ENCODE results near the gene ADAM17.

Gene ADAM17

DNA sequence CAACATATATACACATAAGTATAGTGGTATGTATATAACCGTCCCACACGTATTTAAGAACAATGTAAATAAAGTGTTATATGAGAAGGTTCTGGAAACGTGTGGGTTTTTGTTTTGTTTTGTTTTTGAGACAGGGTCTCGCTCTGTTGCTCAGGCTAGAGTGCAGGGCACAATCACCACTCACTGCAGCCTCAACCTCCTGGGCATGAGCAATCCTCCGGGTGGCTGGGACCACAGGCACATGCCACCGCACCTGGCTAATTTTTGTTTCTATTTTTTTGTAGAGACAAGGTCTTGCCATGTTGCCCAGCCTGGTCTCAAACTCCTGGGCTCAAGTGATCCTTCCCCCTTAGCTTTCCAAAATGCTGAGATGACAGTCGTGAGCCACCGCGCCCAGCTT is 6.2 kb downstream of the ADAM17 start:
- Mint-ChIP-seq H3K27me3 (no peaks in the 10 kb centered on the region), H3K4me1 (peaks cover 79% of the 10 kb centered on the region), H3K36me3 (ENCODE audit: low read depth) (no peaks in the 10 kb centered on the region), H3K27ac (peak overlapping the region; percentile 37), H3K9me3 (no peaks in the 10 kb centered on the region), H3K4me3 (no peak overlapping the region)
- ATAC-seq (no peak), DNase-seq (no peak)

- H3K27ac Mint-ChIP-seq, result peak overlapping the region; percentile 81
- no peaks in the 10 kb centered on the region for H3K27me3 Mint-ChIP-seq
- H3K9me3 Mint-ChIP-seq, result no peaks in the 10 kb centered on the region
- ATAC-seq (peak; percentile 76), DNase-seq (no peak)
- H3K4me1 Mint-ChIP-seq, result peaks cover 76% of the 10 kb centered on the region
- H3K4me3 Mint-ChIP-seq, result peak overlapping the region; percentile 61
- no peaks in the 10 kb centered on the region for H3K36me3 Mint-ChIP-seq (ENCODE audit: low read depth)
Observed at GRCh38 chr2:9548506-9548905, 7.1 kb downstream of the ADAM17 start.

DNA sequence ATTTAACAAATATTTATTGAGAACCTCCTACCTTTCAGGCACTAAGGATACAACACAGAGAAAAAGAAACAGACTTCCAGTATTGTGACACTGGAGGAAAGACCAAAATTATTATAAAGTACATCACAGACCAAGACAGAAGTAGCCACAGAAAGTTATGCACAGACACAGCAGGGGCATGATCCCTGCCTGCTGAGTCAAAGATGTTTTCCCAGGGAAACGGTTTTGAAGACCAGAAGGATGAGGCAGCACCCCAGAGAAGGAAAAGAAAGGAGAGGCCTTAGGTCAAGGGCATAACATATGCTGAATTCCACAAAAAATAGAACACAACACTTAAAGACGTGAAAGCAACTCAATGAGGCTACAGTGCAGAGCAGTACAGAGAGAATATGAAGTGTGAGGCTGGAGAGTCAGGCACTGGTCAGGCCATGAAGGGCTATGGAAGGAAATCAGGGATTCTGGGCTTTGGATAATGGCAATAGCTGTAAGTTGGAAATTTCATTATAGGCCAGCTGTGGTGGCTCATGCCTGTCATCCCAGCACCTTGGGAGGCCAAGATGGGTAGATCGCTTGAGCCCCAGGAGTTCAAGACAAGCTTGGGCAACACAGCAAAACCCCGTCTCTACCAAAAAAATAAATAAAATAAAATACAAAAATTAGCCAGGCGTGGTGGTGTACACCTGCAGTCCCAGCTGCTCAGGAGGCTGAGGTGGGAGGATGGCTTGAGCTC is 8.2 kb downstream of the ADAM17 start:
- Mint-ChIP-seq H3K27ac (peak overlapping the region; percentile 41), H3K4me1 (peaks cover 69% of the 10 kb centered on the region), H3K36me3 (ENCODE audit: low read depth) (peaks cover 2% of the 10 kb centered on the region), H3K4me3 (peak overlapping the region; percentile 61), H3K27me3 (no peaks in the 10 kb centered on the region), H3K9me3 (no peaks in the 10 kb centered on the region)
- no peak for ATAC-seq
- DNase-seq, result no peak

DNA sequence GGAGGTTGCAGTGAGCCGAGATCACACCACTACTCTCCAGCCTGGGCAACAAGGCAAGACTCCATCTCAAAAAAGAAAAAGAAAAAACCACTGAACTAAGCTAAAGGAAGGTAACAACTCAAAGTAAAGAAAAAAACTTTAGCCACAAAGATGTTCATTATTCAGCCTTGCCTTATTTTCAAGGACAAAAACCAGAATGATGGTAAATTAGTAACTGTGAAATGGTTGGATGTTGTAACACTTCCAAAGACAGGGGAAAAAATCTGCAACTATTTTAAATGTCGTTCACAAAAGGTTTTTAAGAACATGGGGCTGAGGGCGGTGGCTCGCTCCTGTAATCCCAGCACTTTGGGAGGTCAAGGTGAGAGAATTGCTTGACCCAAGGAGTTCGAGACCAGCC is 10.1 kb downstream of the ADAM17 start:
- Mint-ChIP-seq H3K4me1 (peaks cover 54% of the 10 kb centered on the region), H3K9me3 (no peaks in the 10 kb centered on the region), H3K27ac (no peak overlapping the region), H3K36me3 (ENCODE audit: low read depth) (peaks cover 4% of the 10 kb centered on the region), H3K4me3 (no peak overlapping the region), H3K27me3 (no peaks in the 10 kb centered on the region)
- ATAC-seq (no peak), DNase-seq (no peak)

DNA sequence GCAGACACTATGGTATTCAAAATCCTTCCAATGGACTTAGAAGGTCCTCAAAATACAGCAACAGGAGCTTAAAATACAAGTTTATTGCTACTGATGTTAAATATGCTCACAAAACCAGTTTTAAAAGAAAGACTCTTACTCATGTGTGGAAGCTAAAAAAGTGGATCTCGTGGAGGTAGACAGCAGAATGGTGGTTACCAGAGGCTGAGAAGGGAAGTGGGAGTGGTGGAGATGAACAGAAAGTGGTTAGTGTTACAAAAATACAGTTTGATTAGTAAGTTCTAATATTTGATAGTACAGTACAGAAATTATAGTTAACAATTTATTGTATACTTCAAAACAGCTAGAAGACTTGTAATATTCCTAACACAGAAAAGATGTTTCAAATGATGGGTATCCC is 12.1 kb downstream of the ADAM17 start:
- H3K36me3 Mint-ChIP-seq (ENCODE audit: low read depth), result peaks cover 7% of the 10 kb centered on the region
- H3K27me3 Mint-ChIP-seq, result no peaks in the 10 kb centered on the region
- peaks cover 50% of the 10 kb centered on the region for H3K4me1 Mint-ChIP-seq
- DNase-seq (no peak), ATAC-seq (no peak)
- H3K4me3 Mint-ChIP-seq, result no peak overlapping the region
- no peaks in the 10 kb centered on the region for H3K9me3 Mint-ChIP-seq
- H3K27ac Mint-ChIP-seq, result no peak overlapping the region

- Mint-ChIP-seq H3K9me3 (no peaks in the 10 kb centered on the region), H3K4me3 (no peak overlapping the region), H3K4me1 (peaks cover 38% of the 10 kb centered on the region), H3K36me3 (ENCODE audit: low read depth) (peaks cover 13% of the 10 kb centered on the region), H3K27me3 (no peaks in the 10 kb centered on the region), H3K27ac (no peak overlapping the region)
- ATAC-seq (no peak), DNase-seq (no peak)
Observed at GRCh38 chr2:9539531-9539930, 16.1 kb downstream of the ADAM17 start.

DNA sequence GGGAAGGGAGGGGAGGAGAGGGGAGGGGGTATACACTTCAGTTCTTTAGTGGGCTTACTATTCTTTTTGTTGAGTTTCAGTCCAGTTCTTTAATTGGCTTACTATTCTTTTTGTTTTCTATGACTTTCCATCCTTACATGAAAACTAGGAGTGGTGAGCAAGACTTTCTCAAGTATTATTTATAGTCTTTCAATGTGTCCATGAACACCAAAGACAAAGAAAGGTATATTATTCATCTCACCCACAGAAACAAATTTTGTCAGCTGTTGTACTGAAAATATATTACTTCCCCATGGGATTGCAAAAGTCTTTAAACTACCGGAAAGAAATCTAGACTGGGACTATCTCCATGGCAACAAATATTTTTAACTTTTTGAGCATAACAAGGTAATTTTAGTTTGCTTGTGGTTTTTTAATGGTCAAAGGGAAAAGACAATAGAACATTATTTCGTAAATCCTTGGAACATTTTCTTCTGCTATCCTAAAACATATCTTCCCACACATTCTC is 17.6 kb downstream of the ADAM17 start:
- H3K4me1 Mint-ChIP-seq, result peaks cover 30% of the 10 kb centered on the region
- no peak overlapping the region for H3K27ac Mint-ChIP-seq
- no peaks in the 10 kb centered on the region for H3K27me3 Mint-ChIP-seq
- H3K36me3 Mint-ChIP-seq (ENCODE audit: low read depth), result peaks cover 17% of the 10 kb centered on the region
- H3K4me3 Mint-ChIP-seq, result no peak overlapping the region
- ATAC-seq (no peak), DNase-seq (no peak)
- no peaks in the 10 kb centered on the region for H3K9me3 Mint-ChIP-seq

GRCh38 chr2:9536504-9536903 is 19.1 kb downstream of the ADAM17 start:
- Mint-ChIP-seq H3K4me3 (no peak overlapping the region), H3K27ac (peak overlapping the region; percentile 24), H3K4me1 (peaks cover 30% of the 10 kb centered on the region), H3K36me3 (ENCODE audit: low read depth) (peaks cover 17% of the 10 kb centered on the region), H3K9me3 (no peaks in the 10 kb centered on the region), H3K27me3 (no peaks in the 10 kb centered on the region)
- ATAC-seq (no peak), DNase-seq (no peak)

- H3K9me3 Mint-ChIP-seq, result no peaks in the 10 kb centered on the region
- H3K27ac Mint-ChIP-seq, result no peak overlapping the region
- peaks cover 19% of the 10 kb centered on the region for H3K36me3 Mint-ChIP-seq (ENCODE audit: low read depth)
- no peaks in the 10 kb centered on the region for H3K27me3 Mint-ChIP-seq
- peaks cover 30% of the 10 kb centered on the region for H3K4me1 Mint-ChIP-seq
- ATAC-seq (no peak), DNase-seq (no peak)
- H3K4me3 Mint-ChIP-seq, result no peak overlapping the region
Observed at GRCh38 chr2:9535177-9535576, 20.5 kb downstream of the ADAM17 start.

GRCh38 chr2:9533663-9534062 is 22.0 kb downstream of the ADAM17 start:
- no peak overlapping the region for H3K27ac Mint-ChIP-seq
- H3K9me3 Mint-ChIP-seq, result no peaks in the 10 kb centered on the region

GRCh38 chr2:9532421-9532820 is 23.2 kb downstream of the ADAM17 start:
- H3K9me3 Mint-ChIP-seq, result no peaks in the 10 kb centered on the region
- no peak overlapping the region for H3K27ac Mint-ChIP-seq
- no peak overlapping the region for H3K4me3 Mint-ChIP-seq
- H3K4me1 Mint-ChIP-seq, result peaks cover 13% of the 10 kb centered on the region
- DNase-seq, result no peak
- H3K36me3 Mint-ChIP-seq (ENCODE audit: low read depth), result peaks cover 19% of the 10 kb centered on the region
- no peaks in the 10 kb centered on the region for H3K27me3 Mint-ChIP-seq
- ATAC-seq, result no peak

More at GRCh38 chr2:9533663-9534062, 22.0 kb downstream of the ADAM17 start:
- H3K4me1 Mint-ChIP-seq, result peaks cover 22% of the 10 kb centered on the region
- ATAC-seq, result no peak
- H3K27me3 Mint-ChIP-seq, result no peaks in the 10 kb centered on the region
- peaks cover 17% of the 10 kb centered on the region for H3K36me3 Mint-ChIP-seq (ENCODE audit: low read depth)
- DNase-seq, result no peak
- no peak overlapping the region for H3K4me3 Mint-ChIP-seq

DNA sequence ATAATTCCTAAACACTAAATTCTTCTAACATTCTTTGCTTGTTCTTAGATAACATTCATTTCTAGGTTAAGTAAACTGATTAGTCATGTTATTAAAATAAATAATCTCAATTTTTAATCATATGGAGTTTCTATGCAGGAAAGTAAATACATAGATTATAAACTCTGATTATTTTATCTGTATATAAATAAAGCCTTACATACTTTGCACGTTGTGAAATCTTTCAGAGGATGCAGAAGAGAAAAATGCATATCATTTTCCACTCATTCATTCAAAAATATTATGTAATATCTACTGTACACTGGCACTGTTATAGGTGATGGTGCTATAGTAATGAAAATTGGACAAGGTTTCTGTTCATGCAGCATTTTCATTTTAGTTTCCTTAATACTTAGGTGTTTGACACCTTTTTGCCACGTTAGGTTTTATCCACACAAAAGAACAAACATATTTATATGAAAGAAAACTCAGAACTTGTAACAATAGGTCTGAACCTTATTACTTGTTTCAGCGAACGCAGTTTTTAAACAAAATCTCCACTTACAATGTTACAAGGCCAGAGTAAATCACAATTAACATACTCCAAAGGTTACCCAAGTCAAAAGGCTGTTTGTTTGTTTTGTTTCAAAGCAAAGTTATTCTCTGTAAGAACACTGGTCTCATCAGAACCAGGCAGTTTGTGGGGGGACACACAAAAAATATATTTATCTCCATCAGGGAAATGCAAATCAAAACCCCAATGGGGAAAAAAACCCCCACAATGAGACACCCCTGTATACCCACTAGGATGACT is 27.4 kb downstream of the ADAM17 start:
- H3K36me3 Mint-ChIP-seq (ENCODE audit: low read depth), result peaks cover 29% of the 10 kb centered on the region
- H3K9me3 Mint-ChIP-seq, result no peaks in the 10 kb centered on the region
- no peaks in the 10 kb centered on the region for H3K27me3 Mint-ChIP-seq
- no peak overlapping the region for H3K4me3 Mint-ChIP-seq
- no peaks in the 10 kb centered on the region for H3K4me1 Mint-ChIP-seq
- no peak overlapping the region for H3K27ac Mint-ChIP-seq
- no peak for ATAC-seq
- no peak for DNase-seq

GRCh38 chr2:9525266-9525665 is 30.4 kb downstream of the ADAM17 start:
- Mint-ChIP-seq H3K9me3 (no peaks in the 10 kb centered on the region), H3K4me3 (no peak overlapping the region), H3K27ac (no peak overlapping the region), H3K27me3 (no peaks in the 10 kb centered on the region), H3K4me1 (no peaks in the 10 kb centered on the region), H3K36me3 (ENCODE audit: low read depth) (peaks cover 37% of the 10 kb centered on the region)
- no peak for DNase-seq
- no peak for ATAC-seq

GRCh38 chr2:9524291-9524690 is 31.3 kb downstream of the ADAM17 start:
- peaks cover 43% of the 10 kb centered on the region for H3K36me3 Mint-ChIP-seq (ENCODE audit: low read depth)

DNA sequence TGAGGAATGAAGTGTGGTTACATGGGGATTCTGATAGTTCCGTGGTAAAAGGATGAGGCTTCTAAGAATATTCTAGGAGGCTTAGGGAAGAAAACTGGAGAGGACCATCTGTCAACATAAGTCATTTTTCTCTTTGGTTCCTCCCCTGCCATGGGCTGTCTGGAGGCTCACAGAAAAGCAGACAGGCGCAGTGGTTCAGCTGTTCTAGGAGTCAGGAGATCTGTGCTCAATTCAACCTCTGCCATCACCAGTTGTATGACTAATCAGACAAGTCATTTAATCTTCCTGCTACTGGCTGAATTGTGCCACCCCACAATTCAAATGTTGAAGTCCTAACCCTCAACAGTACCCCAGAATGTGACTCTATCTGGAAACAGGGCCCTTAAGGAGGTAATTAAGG is 36.4 kb downstream of the ADAM17 start:
- Mint-ChIP-seq H3K4me1 (no peaks in the 10 kb centered on the region), H3K9me3 (no peaks in the 10 kb centered on the region), H3K4me3 (no peak overlapping the region), H3K27ac (no peak overlapping the region), H3K36me3 (ENCODE audit: low read depth) (peaks cover 43% of the 10 kb centered on the region), H3K27me3 (no peaks in the 10 kb centered on the region)
- peak; percentile 24 for ATAC-seq
- no peak for DNase-seq

More at GRCh38 chr2:9524291-9524690, 31.3 kb downstream of the ADAM17 start:
- H3K27ac Mint-ChIP-seq, result no peak overlapping the region
- no peaks in the 10 kb centered on the region for H3K4me1 Mint-ChIP-seq
- DNase-seq, result no peak
- no peaks in the 10 kb centered on the region for H3K9me3 Mint-ChIP-seq
- no peak for ATAC-seq
- H3K27me3 Mint-ChIP-seq, result no peaks in the 10 kb centered on the region
- no peak overlapping the region for H3K4me3 Mint-ChIP-seq
